Measurements from ENCODE around the gene HOOK2. TPM values are rescaled to one million over a fixed set of nuclear protein-coding genes. Genes with fewer than 3 reads are reported as not detected.

The HOOK2 gene
- total and polyA plus RNA-seq, 2 experiments from 2014 or later: 56.9 to 86.4 TPM

DNA sequence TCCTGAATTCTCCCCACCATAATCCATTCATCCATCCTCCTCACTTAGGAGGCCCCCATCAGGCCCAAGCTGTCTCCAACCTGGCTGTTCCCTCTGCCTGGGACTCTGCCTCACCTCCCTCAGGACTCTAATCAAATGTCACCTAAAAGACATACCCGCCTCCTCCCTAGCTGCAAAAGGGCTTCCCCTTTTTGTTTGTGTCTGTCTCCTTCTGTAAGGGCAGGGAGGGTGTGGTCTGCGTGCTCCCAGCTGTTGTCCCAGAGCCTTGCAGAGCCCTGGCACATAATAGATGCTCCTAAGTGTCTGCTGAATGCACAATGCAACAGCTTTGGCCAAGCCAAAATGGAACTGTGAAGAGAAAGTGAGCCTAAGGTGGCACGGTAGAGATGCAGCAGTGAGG is 45.3 kb downstream of the HOOK2 start:
- H2AFZ ChIP-seq: no peak overlapping the region
- Mint-ChIP-seq H3K4me3 (no peak overlapping the region; the same call in 2 of the 3 replicates), H3K36me3 (ENCODE audit: low read depth) (peaks cover 35% of the 10 kb centered on the region), H3K27me3 (ENCODE audit: insufficient read depth, low read depth, poor library complexity) (peaks cover 3% of the 10 kb centered on the region), H3K4me1 (peaks cover 20% of the 10 kb centered on the region), H3K27ac (no peak overlapping the region), H3K9me3 (no peaks in the 10 kb centered on the region; the same call in 2 of the 3 replicates)
- peaks cover 36% of the 10 kb centered on the region for H3K79me2 ChIP-seq (replicated peaks; ENCODE audit: insufficient read depth)
- no peak overlapping the region for H3K4me2 ChIP-seq
- peaks cover 34% of the 10 kb centered on the region for H3F3A ChIP-seq (replicated peaks; ENCODE audit: low read depth)
- no peak for DNase-seq (ENCODE audit: low spot score)
- no peak for ATAC-seq
- peaks cover 7% of the 10 kb centered on the region; the same call in 1 of the 2 replicates for H3K4me1 ChIP-seq (ENCODE audit: insufficient read depth)
- H3K27ac ChIP-seq (ENCODE audit: low read depth): no peak overlapping the region
- TF ChIP-seq POLR2AphosphoS5 (IDR thresholded peaks at IDR 0.05; ENCODE audit: low read depth) (no peak), NANOG (IDR thresholded peaks at IDR 0.05; ENCODE audit: borderline replicate concordance) (no peak), ZNF114 (CRISPR knock-in tag; IDR thresholded peaks at IDR 0.05) (no peak), ZNF331 (CRISPR knock-in tag; IDR thresholded peaks at IDR 0.05; ENCODE audit: low read depth) (no peak), CREB1 (CRISPR knock-in tag; IDR thresholded peaks at IDR 0.05; ENCODE audit: low read depth) (no peak), STAT1 (IDR thresholded peaks at IDR 0.05; ENCODE audit: unreplicated experiment) (no peak), JUNB (IDR thresholded peaks at IDR 0.05; ENCODE audit: unreplicated experiment) (no peak), EZH2phosphoT487 (IDR thresholded peaks at IDR 0.05; ENCODE audit: unreplicated experiment) (no peak)
- TF ChIP-seq, protein P1, sequence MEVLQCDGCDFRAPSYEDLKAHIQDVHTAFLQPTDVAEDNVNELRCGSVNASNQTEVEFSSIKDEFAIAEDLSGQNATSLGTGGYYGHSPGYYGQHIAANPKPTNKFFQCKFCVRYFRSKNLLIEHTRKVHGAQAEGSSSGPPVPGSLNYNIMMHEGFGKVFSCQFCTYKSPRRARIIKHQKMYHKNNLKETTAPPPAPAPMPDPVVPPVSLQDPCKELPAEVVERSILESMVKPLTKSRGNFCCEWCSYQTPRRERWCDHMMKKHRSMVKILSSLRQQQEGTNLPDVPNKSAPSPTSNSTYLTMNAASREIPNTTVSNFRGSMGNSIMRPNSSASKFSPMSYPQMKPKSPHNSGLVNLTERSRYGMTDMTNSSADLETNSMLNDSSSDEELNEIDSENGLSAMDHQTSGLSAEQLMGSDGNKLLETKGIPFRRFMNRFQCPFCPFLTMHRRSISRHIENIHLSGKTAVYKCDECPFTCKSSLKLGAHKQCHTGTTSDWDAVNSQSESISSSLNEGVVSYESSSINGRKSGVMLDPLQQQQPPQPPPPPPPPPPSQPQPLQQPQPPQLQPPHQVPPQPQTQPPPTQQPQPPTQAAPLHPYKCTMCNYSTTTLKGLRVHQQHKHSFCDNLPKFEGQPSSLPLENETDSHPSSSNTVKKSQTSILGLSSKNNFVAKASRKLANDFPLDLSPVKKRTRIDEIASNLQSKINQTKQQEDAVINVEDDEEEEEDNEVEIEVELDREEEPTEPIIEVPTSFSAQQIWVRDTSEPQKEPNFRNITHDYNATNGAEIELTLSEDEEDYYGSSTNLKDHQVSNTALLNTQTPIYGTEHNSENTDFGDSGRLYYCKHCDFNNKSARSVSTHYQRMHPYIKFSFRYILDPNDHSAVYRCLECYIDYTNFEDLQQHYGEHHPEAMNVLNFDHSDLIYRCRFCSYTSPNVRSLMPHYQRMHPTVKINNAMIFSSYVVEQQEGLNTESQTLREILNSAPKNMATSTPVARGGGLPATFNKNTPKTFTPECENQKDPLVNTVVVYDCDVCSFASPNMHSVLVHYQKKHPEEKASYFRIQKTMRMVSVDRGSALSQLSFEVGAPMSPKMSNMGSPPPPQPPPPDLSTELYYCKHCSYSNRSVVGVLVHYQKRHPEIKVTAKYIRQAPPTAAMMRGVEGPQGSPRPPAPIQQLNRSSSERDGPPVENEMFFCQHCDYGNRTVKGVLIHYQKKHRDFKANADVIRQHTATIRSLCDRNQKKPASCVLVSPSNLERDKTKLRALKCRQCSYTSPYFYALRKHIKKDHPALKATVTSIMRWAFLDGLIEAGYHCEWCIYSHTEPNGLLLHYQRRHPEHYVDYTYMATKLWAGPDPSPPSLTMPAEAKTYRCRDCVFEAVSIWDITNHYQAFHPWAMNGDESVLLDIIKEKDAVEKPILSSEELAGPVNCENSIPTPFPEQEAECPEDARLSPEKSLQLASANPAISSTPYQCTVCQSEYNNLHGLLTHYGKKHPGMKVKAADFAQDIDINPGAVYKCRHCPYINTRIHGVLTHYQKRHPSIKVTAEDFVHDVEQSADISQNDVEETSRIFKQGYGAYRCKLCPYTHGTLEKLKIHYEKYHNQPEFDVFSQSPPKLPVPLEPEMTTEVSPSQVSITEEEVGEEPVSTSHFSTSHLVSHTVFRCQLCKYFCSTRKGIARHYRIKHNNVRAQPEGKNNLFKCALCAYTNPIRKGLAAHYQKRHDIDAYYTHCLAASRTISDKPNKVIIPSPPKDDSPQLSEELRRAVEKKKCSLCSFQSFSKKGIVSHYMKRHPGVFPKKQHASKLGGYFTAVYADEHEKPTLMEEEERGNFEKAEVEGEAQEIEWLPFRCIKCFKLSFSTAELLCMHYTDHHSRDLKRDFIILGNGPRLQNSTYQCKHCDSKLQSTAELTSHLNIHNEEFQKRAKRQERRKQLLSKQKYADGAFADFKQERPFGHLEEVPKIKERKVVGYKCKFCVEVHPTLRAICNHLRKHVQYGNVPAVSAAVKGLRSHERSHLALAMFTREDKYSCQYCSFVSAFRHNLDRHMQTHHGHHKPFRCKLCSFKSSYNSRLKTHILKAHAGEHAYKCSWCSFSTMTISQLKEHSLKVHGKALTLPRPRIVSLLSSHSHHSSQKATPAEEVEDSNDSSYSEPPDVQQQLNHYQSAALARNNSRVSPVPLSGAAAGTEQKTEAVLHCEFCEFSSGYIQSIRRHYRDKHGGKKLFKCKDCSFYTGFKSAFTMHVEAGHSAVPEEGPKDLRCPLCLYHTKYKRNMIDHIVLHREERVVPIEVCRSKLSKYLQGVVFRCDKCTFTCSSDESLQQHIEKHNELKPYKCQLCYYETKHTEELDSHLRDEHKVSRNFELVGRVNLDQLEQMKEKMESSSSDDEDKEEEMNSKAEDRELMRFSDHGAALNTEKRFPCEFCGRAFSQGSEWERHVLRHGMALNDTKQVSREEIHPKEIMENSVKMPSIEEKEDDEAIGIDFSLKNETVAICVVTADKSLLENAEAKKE (CRISPR knock-in tag; IDR thresholded peaks at IDR 0.05): no peak
- TF ChIP-seq, protein P2, sequence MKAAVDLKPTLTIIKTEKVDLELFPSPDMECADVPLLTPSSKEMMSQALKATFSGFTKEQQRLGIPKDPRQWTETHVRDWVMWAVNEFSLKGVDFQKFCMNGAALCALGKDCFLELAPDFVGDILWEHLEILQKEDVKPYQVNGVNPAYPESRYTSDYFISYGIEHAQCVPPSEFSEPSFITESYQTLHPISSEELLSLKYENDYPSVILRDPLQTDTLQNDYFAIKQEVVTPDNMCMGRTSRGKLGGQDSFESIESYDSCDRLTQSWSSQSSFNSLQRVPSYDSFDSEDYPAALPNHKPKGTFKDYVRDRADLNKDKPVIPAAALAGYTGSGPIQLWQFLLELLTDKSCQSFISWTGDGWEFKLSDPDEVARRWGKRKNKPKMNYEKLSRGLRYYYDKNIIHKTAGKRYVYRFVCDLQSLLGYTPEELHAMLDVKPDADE (IDR thresholded peaks at IDR 0.05): no peak
- TF ChIP-seq, protein P3, sequence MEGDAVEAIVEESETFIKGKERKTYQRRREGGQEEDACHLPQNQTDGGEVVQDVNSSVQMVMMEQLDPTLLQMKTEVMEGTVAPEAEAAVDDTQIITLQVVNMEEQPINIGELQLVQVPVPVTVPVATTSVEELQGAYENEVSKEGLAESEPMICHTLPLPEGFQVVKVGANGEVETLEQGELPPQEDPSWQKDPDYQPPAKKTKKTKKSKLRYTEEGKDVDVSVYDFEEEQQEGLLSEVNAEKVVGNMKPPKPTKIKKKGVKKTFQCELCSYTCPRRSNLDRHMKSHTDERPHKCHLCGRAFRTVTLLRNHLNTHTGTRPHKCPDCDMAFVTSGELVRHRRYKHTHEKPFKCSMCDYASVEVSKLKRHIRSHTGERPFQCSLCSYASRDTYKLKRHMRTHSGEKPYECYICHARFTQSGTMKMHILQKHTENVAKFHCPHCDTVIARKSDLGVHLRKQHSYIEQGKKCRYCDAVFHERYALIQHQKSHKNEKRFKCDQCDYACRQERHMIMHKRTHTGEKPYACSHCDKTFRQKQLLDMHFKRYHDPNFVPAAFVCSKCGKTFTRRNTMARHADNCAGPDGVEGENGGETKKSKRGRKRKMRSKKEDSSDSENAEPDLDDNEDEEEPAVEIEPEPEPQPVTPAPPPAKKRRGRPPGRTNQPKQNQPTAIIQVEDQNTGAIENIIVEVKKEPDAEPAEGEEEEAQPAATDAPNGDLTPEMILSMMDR (conservative IDR thresholded peaks at IDR 0.05; ENCODE audit: low read depth in 2 of 2): no peak
- TF ChIP-seq, protein P4, sequence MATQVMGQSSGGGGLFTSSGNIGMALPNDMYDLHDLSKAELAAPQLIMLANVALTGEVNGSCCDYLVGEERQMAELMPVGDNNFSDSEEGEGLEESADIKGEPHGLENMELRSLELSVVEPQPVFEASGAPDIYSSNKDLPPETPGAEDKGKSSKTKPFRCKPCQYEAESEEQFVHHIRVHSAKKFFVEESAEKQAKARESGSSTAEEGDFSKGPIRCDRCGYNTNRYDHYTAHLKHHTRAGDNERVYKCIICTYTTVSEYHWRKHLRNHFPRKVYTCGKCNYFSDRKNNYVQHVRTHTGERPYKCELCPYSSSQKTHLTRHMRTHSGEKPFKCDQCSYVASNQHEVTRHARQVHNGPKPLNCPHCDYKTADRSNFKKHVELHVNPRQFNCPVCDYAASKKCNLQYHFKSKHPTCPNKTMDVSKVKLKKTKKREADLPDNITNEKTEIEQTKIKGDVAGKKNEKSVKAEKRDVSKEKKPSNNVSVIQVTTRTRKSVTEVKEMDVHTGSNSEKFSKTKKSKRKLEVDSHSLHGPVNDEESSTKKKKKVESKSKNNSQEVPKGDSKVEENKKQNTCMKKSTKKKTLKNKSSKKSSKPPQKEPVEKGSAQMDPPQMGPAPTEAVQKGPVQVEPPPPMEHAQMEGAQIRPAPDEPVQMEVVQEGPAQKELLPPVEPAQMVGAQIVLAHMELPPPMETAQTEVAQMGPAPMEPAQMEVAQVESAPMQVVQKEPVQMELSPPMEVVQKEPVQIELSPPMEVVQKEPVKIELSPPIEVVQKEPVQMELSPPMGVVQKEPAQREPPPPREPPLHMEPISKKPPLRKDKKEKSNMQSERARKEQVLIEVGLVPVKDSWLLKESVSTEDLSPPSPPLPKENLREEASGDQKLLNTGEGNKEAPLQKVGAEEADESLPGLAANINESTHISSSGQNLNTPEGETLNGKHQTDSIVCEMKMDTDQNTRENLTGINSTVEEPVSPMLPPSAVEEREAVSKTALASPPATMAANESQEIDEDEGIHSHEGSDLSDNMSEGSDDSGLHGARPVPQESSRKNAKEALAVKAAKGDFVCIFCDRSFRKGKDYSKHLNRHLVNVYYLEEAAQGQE (IDR thresholded peaks at IDR 0.05; ENCODE audit: unreplicated experiment): no peak
- H3K9me2 ChIP-seq (ENCODE audit: insufficient read depth): no peaks in the 10 kb centered on the region
- peaks cover 32% of the 10 kb centered on the region for H4K20me1 ChIP-seq (replicated peaks; ENCODE audit: insufficient read depth)
- H3K4me3 ChIP-seq: no peak overlapping the region
- H3K27me3 ChIP-seq (ENCODE audit: insufficient read depth): no peaks in the 10 kb centered on the region
- H3K36me3 ChIP-seq (ENCODE audit: insufficient read depth): no peaks in the 10 kb centered on the region
